Neural cell (in vitro differentiated cells): ENCODE data around the gene RGS3. TPM values are rescaled to one million over a fixed set of nuclear protein-coding genes. Genes with fewer than 3 reads are reported as not detected.

Experiments
- H2AFZ ChIP-seq: fragments of 200-600, 300-800 bp; sonication (generic), shearing (Covaris generic); 2 replicates; pipeline ENCODE4 v1.6.0; 2014; ENCODE audit warnings: low read depth, mild to moderate bottlenecking, antibody characterized with exemption, low read length, moderate library complexity
- H3F3A ChIP-seq: fragments of 200-600 bp; shearing (Covaris generic); 2 replicates; pipeline ENCODE4 v1.6.1; 2016; ENCODE audit warnings: mild to moderate bottlenecking, moderate library complexity, mixed read lengths, antibody characterized with exemption, low read length; ENCODE audit not compliant: insufficient read depth, poor library complexity, severe bottlenecking
- H3K27ac ChIP-seq: fragments of 200-600, 300-800 bp; sonication (generic), shearing (Covaris generic); 2 replicates; pipeline ENCODE4 v1.5.1; 2014; ENCODE audit warnings: mild to moderate bottlenecking, low read length, moderate library complexity
- H3K27me3 ChIP-seq: fragments of 300-800, 200-600 bp; sonication (generic), shearing (Covaris generic); 2 replicates; pipeline ENCODE4 v1.6.0; 2014; ENCODE audit warnings: mild to moderate bottlenecking, low read depth, low read length, moderate library complexity; ENCODE audit not compliant: insufficient read depth
- H3K36me3 ChIP-seq: fragments of 300-800, 200-600 bp; sonication (generic), shearing (Covaris generic); 2 replicates; pipeline ENCODE4 v1.5.1; 2014; ENCODE audit warnings: mild to moderate bottlenecking, antibody characterized with exemption, low read length, moderate library complexity; ENCODE audit not compliant: insufficient read depth
- H3K4me2 ChIP-seq: fragments of 300-800, 200-600 bp; sonication (generic), shearing (Covaris generic); 2 replicates; pipeline ENCODE4 v1.6.0; 2014; ENCODE audit warnings: mild to moderate bottlenecking, low read length
- H3K4me3 ChIP-seq: fragments of 300-800, 200-600 bp; sonication (generic), shearing (Covaris generic); 2 replicates; pipeline ENCODE4 v1.5.1; 2014; ENCODE audit warnings: mild to moderate bottlenecking, low read length, moderate library complexity
- H3K79me2 ChIP-seq: fragments of 200-600 bp; shearing (Covaris generic); replicated peaks from 2 replicates; pipeline ENCODE4 v1.6.0; 2014; ENCODE audit warnings: mild to moderate bottlenecking, low read length, moderate library complexity; ENCODE audit not compliant: insufficient read depth
- H3K9ac ChIP-seq: fragments of 300-800, 200-600 bp; sonication (generic), shearing (Covaris generic); 2 replicates; pipeline ENCODE4 v1.6.1; 2016; ENCODE audit warnings: mild to moderate bottlenecking, low read length, mixed read lengths
- H3K9me2 ChIP-seq: fragments of 200-600 bp; shearing (Covaris generic); 2 replicates; pipeline ENCODE4 v1.6.1; 2016; ENCODE audit warnings: mild to moderate bottlenecking, low read length, mixed read lengths; ENCODE audit not compliant: insufficient read depth
- H3K9me3 ChIP-seq: fragments of 200-600, 300-800 bp; sonication (generic), shearing (Covaris generic); 2 replicates; pipeline ENCODE4 v1.6.1; 2016; ENCODE audit warnings: mild to moderate bottlenecking, mixed run types, low read length, moderate library complexity, mixed read lengths
- H4K20me1 ChIP-seq: fragments of 200-600 bp; shearing (Covaris generic); 2 replicates; pipeline ENCODE4 v1.6.1; 2016; ENCODE audit warnings: mild to moderate bottlenecking, mixed run types; ENCODE audit not compliant: insufficient read depth
- EP300 ChIP-seq: fragments of 450-650 bp; conservative IDR thresholded peaks from 2 replicates; pipeline ENCODE4 v1.6.1; 2014; ENCODE audit warnings: antibody characterized with exemption, mild to moderate bottlenecking, moderate library complexity; ENCODE audit not compliant: poor library complexity, severe bottlenecking
- EZH2 ChIP-seq: fragments of 200-600, 300-800 bp; shearing (Covaris generic), sonication (generic); IDR thresholded peaks from 2 replicates; pipeline ENCODE4 v1.6.1; 2014; ENCODE audit warnings: antibody characterized with exemption, low read length, borderline replicate concordance, mild to moderate bottlenecking; ENCODE audit not compliant: insufficient read depth, poor library complexity, severe bottlenecking
- MXI1 ChIP-seq: fragments of 450-650 bp; conservative IDR thresholded peaks from 2 replicates; pipeline ENCODE4 v1.6.1; 2014; ENCODE audit warnings: antibody characterized with exemption, mild to moderate bottlenecking; ENCODE audit not compliant: poor library complexity, severe bottlenecking
- POLR2AphosphoS5 ChIP-seq: IDR thresholded peaks from 2 replicates; pipeline ENCODE4 v1.6.1; 2012
- RAD21 ChIP-seq: fragments of 450-650 bp; conservative IDR thresholded peaks from 2 replicates; pipeline ENCODE4 v1.6.1; 2014; ENCODE audit warnings: antibody characterized with exemption, mild to moderate bottlenecking, moderate library complexity
- SMC3 ChIP-seq: fragments of 450-650 bp; conservative IDR thresholded peaks from 2 replicates; pipeline ENCODE4 v1.6.1; 2014; ENCODE audit warnings: antibody characterized with exemption, mild to moderate bottlenecking, moderate library complexity; ENCODE audit not compliant: poor library complexity
- TAF1 ChIP-seq: IDR thresholded peaks from 2 replicates; pipeline ENCODE4 v1.6.1; 2012; ENCODE audit warnings: low read depth
- polyA plus RNA-seq: library from polyadenylated mRNA; depleted of rRNA; stranded (reverse); fragments of >200 nt; gene quantifications from 2 replicates; pipeline ENCODE4 v1.2.3, GENCODE V29; 2014
- TF ChIP-seq, protein P1 (sequence below): fragments of 450-650 bp; IDR thresholded peaks from 2 replicates; pipeline ENCODE4 v1.5.1; 2014; ENCODE audit warnings: antibody characterized with exemption, mild to moderate bottlenecking, moderate library complexity; ENCODE audit not compliant: poor library complexity, severe bottlenecking
- TF ChIP-seq, protein P2 (sequence below): IDR thresholded peaks from 2 replicates; pipeline ENCODE4 v1.6.1; 2012; ENCODE audit warnings: borderline replicate concordance

RGS3 gene
- polyA plus RNA-seq, 1 donor from 2014 or later, result 25.3 TPM

DNA sequence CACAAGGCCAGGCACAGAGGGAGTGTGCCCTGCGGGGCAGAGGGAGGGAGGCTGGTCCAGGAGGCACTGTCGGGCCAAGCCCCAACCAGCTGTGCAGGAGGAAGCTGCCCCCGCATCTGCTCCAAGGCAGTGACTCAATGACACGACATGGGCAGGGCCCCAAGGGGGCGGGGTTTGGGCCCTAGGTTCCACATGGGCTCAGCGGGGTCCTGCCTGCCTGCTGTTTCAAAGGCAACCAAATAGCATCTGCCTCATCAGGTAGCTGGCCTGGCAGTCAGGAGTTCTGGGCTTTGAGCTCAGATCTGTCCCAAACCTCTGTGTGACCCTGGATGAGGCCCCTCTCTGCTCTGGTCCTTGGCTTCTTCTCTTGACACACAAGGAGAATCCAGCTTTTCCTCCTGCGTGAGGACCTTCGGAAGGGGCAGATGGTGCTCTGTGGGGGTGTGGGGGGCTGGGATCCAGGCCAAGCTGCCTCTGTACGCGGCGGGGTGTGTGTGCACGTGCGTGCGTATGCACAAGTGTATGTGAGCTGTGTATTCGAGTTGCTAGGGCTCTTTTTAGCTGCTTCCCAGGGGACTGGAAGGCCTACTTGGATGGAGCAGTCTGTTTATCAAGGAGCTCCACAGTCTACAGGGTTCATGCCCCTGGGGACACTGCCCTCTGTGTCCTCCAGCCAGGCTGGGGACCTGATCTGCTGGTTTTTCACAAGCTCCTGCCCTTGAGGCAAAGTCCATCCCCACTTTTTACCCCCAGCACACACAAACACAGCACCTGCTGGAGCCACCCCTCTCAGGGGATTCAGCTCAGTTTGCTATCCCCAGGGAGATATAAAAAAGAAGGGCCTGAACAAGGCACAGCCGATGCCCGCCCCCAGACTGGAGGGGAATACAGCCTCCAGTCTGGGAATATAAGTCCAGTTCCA is 138.9 kb downstream of the RGS3 start:
- Histone ChIP-seq H3K36me3 (no peaks in the 10 kb centered on the region), H3K27ac (no peak overlapping the region), H3K9ac (no peak overlapping the region), H2AFZ (no peak overlapping the region), H3K4me3 (no peak overlapping the region), H3K79me2 (no peaks in the 10 kb centered on the region), H4K20me1 (no peaks in the 10 kb centered on the region), H3F3A (no peaks in the 10 kb centered on the region), H3K4me2 (no peak overlapping the region), H3K9me2 (no peaks in the 10 kb centered on the region), H3K9me3 (no peaks in the 10 kb centered on the region), H3K27me3 (no peaks in the 10 kb centered on the region)
- TF ChIP-seq SMC3, result no peak
- TF ChIP-seq, protein P1, sequence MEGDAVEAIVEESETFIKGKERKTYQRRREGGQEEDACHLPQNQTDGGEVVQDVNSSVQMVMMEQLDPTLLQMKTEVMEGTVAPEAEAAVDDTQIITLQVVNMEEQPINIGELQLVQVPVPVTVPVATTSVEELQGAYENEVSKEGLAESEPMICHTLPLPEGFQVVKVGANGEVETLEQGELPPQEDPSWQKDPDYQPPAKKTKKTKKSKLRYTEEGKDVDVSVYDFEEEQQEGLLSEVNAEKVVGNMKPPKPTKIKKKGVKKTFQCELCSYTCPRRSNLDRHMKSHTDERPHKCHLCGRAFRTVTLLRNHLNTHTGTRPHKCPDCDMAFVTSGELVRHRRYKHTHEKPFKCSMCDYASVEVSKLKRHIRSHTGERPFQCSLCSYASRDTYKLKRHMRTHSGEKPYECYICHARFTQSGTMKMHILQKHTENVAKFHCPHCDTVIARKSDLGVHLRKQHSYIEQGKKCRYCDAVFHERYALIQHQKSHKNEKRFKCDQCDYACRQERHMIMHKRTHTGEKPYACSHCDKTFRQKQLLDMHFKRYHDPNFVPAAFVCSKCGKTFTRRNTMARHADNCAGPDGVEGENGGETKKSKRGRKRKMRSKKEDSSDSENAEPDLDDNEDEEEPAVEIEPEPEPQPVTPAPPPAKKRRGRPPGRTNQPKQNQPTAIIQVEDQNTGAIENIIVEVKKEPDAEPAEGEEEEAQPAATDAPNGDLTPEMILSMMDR, result no peak
- no peak for TF ChIP-seq EP300
- TF ChIP-seq EZH2, result no peak
- no peak for TF ChIP-seq TAF1
- TF ChIP-seq RAD21, result no peak
- TF ChIP-seq, protein P2, sequence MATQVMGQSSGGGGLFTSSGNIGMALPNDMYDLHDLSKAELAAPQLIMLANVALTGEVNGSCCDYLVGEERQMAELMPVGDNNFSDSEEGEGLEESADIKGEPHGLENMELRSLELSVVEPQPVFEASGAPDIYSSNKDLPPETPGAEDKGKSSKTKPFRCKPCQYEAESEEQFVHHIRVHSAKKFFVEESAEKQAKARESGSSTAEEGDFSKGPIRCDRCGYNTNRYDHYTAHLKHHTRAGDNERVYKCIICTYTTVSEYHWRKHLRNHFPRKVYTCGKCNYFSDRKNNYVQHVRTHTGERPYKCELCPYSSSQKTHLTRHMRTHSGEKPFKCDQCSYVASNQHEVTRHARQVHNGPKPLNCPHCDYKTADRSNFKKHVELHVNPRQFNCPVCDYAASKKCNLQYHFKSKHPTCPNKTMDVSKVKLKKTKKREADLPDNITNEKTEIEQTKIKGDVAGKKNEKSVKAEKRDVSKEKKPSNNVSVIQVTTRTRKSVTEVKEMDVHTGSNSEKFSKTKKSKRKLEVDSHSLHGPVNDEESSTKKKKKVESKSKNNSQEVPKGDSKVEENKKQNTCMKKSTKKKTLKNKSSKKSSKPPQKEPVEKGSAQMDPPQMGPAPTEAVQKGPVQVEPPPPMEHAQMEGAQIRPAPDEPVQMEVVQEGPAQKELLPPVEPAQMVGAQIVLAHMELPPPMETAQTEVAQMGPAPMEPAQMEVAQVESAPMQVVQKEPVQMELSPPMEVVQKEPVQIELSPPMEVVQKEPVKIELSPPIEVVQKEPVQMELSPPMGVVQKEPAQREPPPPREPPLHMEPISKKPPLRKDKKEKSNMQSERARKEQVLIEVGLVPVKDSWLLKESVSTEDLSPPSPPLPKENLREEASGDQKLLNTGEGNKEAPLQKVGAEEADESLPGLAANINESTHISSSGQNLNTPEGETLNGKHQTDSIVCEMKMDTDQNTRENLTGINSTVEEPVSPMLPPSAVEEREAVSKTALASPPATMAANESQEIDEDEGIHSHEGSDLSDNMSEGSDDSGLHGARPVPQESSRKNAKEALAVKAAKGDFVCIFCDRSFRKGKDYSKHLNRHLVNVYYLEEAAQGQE, result no peak
- TF ChIP-seq MXI1, result no peak
- TF ChIP-seq POLR2AphosphoS5, result no peak

DNA sequence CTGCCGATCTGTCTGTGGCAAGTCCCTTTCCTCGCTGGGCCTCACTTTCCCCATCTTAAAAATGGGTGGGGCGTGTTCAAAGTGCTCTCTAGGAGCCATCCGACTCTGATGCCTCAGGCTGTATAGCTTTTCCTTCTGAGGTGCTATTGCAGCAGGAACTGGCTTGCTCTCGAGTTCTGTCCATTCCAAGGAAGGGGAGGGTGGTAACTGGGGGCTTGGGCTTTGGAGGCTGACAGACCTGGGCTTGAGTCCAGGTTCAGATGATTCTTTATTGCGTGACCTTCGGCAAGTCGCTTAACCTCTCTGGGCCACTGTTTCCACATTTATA is 139.5 kb downstream of the RGS3 start:
- Histone ChIP-seq H3K36me3 (no peaks in the 10 kb centered on the region), H2AFZ (no peak overlapping the region), H3K4me2 (no peak overlapping the region), H3K9ac (no peak overlapping the region), H3K9me2 (no peaks in the 10 kb centered on the region), H3K27ac (no peak overlapping the region), H3F3A (no peaks in the 10 kb centered on the region), H4K20me1 (no peaks in the 10 kb centered on the region), H3K4me3 (no peak overlapping the region), H3K79me2 (no peaks in the 10 kb centered on the region), H3K27me3 (no peaks in the 10 kb centered on the region), H3K9me3 (no peaks in the 10 kb centered on the region)
- TF ChIP-seq EP300, result no peak
- no peak for TF ChIP-seq SMC3
- no peak for TF ChIP-seq TAF1
- no peak for TF ChIP-seq RAD21
- TF ChIP-seq EZH2, result no peak
- TF ChIP-seq, protein P2, result no peak
- no peak for TF ChIP-seq POLR2AphosphoS5
- no peak for TF ChIP-seq MXI1
- TF ChIP-seq, protein P1, result no peak
